ENCODE data around the gene SSU72. TPM values are rescaled to one million over a fixed set of nuclear protein-coding genes. Genes with fewer than 3 reads are reported as not detected.

The SSU72 gene
- total RNA-seq, 1 experiment from 2014 or later, result 217 TPM

GRCh38 chr1:1623631-1624442 is 49.2 kb upstream of the SSU72 start:
- ChIA-PET CTCF (no interaction called here), POLR2A (no interaction called here)
- in situ Hi-C loops (cut with HindIII; ENCODE audit: low pct_unique_long_range_greater_than_20kb, low sequenced_read_pairs), result no loop called here

DNA sequence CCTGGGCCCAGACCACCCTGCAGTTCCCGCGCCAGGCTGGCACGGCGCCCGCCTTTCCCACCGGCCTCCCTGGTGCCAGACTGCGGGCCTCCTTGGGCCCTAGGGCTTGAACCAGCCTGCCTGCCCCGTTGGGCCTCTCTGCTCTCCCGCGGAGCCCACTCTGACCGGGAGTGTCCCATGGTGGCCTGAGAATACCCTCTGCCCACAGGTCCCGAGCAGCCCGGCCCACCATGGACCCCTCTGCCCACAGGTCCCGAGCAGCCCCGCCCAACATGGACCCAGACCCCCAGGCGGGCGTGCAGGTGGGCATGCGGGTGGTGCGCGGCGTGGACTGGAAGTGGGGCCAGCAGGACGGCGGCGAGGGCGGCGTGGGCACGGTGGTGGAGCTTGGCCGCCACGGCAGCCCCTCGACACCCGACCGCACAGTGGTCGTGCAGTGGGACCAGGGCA is 48.5 kb upstream of the SSU72 start:
- no peaks in the 10 kb centered on the region for H3K27me3 ChIP-seq (ENCODE audit: control insufficient read depth, insufficient read depth, low read length)
- H3K4me1 ChIP-seq (ENCODE audit: control insufficient read depth, insufficient read depth, low read length), result no peaks in the 10 kb centered on the region
- POLR2A ChIA-PET, result no interaction called here
- no TSS peak for BruUV-seq (replicated peaks)
- ATAC-seq, result no peak
- H3K36me3 ChIP-seq (ENCODE audit: control insufficient read depth, insufficient read depth, low read length), result no peaks in the 10 kb centered on the region
- CTCF ChIA-PET, result no interaction called here
- no peaks in the 10 kb centered on the region for H3K9me3 ChIP-seq (ENCODE audit: control insufficient read depth, insufficient read depth, low read depth, low read length)
- no peak for DNase-seq (ENCODE audit: low read depth, low spot score)
- no peak overlapping the region for H3K4me3 ChIP-seq (ENCODE audit: low read depth in 2 of 2, low read length in 2 of 2)
- intact Hi-C loops (cut with micrococcal nuclease; ENCODE audit: unreplicated experiment) (no loop called here), in situ Hi-C loops (cut with HindIII; ENCODE audit: low pct_unique_long_range_greater_than_20kb, low sequenced_read_pairs) (no loop called here)
- TF ChIP-seq, protein P1, sequence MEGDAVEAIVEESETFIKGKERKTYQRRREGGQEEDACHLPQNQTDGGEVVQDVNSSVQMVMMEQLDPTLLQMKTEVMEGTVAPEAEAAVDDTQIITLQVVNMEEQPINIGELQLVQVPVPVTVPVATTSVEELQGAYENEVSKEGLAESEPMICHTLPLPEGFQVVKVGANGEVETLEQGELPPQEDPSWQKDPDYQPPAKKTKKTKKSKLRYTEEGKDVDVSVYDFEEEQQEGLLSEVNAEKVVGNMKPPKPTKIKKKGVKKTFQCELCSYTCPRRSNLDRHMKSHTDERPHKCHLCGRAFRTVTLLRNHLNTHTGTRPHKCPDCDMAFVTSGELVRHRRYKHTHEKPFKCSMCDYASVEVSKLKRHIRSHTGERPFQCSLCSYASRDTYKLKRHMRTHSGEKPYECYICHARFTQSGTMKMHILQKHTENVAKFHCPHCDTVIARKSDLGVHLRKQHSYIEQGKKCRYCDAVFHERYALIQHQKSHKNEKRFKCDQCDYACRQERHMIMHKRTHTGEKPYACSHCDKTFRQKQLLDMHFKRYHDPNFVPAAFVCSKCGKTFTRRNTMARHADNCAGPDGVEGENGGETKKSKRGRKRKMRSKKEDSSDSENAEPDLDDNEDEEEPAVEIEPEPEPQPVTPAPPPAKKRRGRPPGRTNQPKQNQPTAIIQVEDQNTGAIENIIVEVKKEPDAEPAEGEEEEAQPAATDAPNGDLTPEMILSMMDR (IDR thresholded peaks at IDR 0.05), result no peak
- TF ChIP-seq SIN3A (IDR thresholded peaks at IDR 0.05; ENCODE audit: borderline replicate concordance, insufficient read depth, low read depth, low read length) (no peak), TCF7L2 (IDR thresholded peaks at IDR 0.05; ENCODE audit: low read depth, low read length) (no peak), POLR2AphosphoS5 (IDR thresholded peaks at IDR 0.05; ENCODE audit: low read depth, low read length) (no peak), REST (IDR thresholded peaks at IDR 0.05; ENCODE audit: insufficient read depth in 1 of 2, low read depth in 2 of 2, low read length in 1 of 2) (no peak)
- no peak overlapping the region for H3K27ac ChIP-seq (ENCODE audit: low read length)

More at GRCh38 chr1:1623631-1624442, 49.2 kb upstream of the SSU72 start:
- DNase-seq (ENCODE audit: low read depth, low spot score), result no peak
- Histone ChIP-seq H3K4me1 (ENCODE audit: control insufficient read depth, insufficient read depth, low read length) (no peaks in the 10 kb centered on the region), H3K27ac (ENCODE audit: low read length) (no peak overlapping the region), H3K36me3 (ENCODE audit: control insufficient read depth, insufficient read depth, low read length) (no peaks in the 10 kb centered on the region), H3K9me3 (ENCODE audit: control insufficient read depth, insufficient read depth, low read depth, low read length) (no peaks in the 10 kb centered on the region), H3K4me3 (ENCODE audit: low read depth in 2 of 2, low read length in 2 of 2) (no peak overlapping the region), H3K27me3 (ENCODE audit: control insufficient read depth, insufficient read depth, low read length) (no peaks in the 10 kb centered on the region)
- intact Hi-C loops (cut with micrococcal nuclease; ENCODE audit: unreplicated experiment), result no loop called here
- TF ChIP-seq SIN3A (IDR thresholded peaks at IDR 0.05; ENCODE audit: borderline replicate concordance, insufficient read depth, low read depth, low read length) (no peak), POLR2AphosphoS5 (IDR thresholded peaks at IDR 0.05; ENCODE audit: low read depth, low read length) (no peak), TCF7L2 (IDR thresholded peaks at IDR 0.05; ENCODE audit: low read depth, low read length) (no peak), REST (IDR thresholded peaks at IDR 0.05; ENCODE audit: insufficient read depth in 1 of 2, low read depth in 2 of 2, low read length in 1 of 2) (no peak)
- TF ChIP-seq, protein P1 (IDR thresholded peaks at IDR 0.05), result no peak
- BruUV-seq (replicated peaks), result no TSS peak
- no peak for ATAC-seq

Data from Panc1 (cell line).